NCI-H146 (cell line): ENCODE results near the gene KHDRBS2.
A peak's percentile ranks its signal among the peaks of the same experiment; 100 is the strongest.

Experiments
- DNase-seq: peaks from one replicate; lab custom pipeline; 2025; lab: John Stamatoyannopoulos, UW

Gene KHDRBS2

DNA sequence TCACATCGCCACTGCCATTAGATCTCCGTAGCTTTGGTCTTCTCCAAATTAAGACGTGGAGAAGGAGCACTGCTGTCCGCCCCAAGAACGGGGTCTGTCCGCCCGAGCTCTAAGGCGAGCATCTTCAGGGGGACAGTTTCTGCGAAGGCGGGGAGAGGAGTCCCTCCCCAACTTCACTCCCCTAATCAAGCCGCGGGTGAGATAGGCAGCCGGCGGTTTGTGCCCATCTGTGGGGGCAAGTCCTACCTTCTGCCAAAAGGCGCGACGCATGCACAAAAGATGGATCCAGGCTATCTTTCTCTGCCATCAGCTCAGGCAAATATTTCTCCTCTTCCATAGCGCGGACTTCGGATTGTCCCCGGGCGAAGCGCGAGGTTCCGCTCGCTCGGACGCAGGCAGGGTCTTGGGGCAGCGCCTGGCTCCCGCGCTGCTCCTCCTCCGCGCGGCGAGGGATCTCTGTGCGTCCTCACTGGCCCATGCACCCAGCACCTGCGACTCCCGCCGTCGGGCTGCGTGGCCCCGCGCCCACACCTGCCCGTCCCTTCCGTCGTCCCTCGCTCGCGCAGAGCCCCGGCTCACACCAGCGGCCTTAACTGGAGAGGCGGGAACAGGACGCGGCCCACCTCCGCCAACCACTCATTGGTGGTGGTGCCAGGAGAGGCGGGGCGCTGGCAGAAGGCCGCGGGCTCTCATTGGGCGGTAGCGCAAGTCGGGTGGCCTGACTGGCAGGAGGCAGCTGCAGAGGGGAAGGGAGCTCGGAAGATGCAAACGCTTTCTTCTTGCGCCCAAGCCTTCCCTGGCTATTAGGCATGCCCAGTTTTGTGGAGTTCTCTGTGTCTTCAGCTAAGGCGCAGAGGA lies at the start of gene KHDRBS2:
Gene KHDRBS2 (minus strand): TSS at position 614 of the 858 bp plus-strand sequence.
- DNase-seq = peak; percentile 75

DNA sequence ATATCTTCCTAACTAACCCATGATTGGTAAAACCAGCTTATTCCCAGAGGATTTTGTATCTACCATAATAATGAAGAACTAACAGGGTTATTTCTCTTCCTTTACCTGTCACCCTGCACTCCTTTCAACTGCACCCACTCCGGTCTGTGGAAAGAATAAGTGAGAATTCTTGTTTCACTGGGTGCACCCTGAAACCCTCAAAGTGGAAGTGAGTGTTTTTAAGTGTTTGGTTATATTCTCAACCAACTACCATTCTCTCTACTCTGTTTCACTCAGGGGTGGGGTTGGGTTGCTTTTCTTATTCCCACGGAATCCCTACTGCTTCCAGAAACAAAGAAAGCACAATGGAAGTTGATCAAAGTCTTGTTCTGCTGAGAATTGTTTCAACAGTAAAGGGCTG lies 42.6 kb upstream of the KHDRBS2 start:
- no peak for DNase-seq

DNA sequence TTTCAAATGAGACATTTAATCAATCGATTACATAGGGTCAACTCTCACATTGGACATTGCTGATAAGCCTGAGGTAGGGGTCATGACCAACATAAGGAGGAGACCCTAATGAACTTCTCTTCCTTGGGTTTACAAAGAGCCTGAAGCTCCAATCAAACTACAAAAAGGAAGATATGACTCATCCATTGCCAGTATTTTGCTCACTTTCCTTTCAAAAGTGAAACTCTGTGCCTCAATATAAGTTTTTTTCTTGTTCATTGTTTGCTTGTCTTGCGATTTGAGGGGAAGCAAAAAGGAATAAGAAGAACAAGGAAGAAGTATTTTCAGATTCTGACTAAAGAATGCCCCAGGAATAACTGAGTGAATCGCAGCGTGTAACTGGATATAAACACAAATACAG lies 38.8 kb upstream of the KHDRBS2 start:
- no peak for DNase-seq

DNA sequence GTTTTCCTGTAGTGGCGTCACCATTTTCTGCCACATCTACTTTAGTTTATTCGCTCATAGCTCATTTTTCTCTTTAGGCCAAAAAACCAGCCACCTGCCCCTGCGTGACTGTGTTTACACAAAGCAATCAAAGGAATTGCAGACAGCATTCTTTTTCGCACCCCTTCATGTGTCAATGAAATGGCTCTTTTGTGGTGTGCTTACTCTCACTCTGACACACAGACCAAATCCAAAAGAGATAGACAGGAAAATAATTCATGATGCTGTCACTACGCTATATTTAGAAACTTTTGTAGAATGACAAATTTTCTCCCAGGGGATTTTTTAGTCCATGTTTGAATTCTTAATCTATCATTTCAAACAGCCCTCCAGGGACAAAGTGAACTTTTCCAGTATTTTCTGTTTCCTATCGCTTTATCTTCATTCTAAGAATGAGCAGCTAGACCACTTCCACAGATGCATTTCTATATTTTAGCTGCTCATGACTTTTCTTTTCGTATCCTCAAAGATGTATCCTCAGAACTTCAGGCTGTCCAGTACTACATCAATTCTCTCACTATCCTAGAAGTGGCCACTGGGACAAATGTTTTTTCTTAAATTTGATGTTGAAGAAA lies 37.9 kb upstream of the KHDRBS2 start:
- DNase-seq = no peak

DNA sequence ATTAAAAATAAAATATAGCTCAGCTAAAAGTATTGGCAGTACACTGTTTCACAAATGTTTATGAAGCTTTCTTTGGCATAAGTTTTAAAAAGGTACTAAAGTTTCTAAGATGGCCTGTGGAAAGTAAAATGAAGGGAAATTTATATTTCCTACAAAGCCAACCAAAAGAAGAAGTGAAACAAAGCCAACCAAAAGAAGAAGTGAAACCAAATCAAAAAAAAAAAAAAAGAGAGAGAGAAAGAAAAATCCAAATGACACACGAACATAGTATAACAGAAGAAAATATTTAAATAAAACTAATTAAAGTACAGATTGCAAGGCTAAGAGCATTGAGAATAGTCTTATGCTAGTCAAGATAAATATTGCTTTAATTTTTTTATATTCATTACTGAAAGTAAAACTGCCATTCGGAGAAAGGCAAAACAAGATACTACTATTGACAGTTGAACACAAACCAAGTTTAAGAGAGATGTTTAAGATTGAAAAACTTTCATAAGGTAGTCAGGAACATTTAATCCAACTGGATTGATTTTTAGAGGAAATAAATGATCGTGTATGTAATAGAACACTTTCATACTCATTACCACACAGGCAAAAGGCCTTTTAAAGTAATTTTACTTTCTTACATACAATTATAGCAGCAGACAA lies 12.8 kb upstream of the KHDRBS2 start:
- DNase-seq = no peak

DNA sequence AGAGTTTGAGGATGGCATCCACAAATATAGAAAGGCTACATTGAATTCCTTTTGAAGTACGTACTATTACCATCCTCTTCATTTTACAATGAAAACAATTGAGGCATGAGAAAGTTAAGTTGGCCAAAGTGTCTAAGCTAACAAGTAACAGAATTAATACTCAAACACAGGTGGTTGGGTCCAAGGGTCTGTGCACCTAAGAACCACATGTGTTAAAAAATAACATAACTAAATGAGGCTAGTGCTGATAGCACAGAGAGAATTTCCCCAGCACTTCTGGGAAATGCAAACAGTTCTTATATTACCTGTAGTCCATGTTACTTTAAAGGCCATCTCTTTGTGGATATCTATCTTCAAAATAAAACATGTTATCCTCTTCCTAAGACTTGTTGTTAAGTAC lies 10.5 kb upstream of the KHDRBS2 start:
- DNase-seq = no peak

DNA sequence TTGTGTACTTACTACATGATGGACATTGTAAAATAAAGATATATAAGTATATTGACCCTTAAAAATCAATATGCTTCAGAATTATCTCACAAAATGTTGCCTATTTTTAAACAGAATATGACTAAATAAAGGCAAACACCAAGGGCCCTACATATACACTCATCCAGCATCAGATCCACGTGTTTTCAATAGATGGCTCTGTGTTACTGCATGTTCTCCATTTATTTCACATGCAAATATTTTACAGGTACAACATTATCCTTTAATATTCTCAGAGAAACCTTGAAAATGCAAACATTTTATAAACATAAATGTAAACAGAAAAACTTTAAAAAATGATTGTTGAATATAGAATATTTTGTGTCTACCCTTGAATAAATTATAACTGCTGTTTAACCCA lies 2.9 kb upstream of the KHDRBS2 start:
- no peak for DNase-seq

DNA sequence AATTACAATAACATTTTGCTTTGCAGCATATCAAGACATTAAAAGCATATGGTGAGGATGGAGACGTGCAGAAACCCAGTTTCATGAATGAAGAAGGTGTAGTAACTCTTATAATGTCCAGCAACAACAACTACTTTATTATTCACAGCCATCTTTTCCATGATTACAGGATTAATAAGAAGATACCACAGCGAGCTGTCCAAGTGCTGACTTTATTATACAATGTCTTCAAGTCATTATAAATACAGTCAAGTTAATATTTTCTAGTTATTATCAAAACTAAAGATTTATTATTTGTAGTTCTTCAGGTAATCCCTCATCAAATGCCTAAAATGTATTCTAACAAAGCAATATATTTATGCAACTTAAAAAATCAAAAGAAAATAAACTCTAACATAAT lies 2.5 kb upstream of the KHDRBS2 start:
- no peak for DNase-seq

DNA sequence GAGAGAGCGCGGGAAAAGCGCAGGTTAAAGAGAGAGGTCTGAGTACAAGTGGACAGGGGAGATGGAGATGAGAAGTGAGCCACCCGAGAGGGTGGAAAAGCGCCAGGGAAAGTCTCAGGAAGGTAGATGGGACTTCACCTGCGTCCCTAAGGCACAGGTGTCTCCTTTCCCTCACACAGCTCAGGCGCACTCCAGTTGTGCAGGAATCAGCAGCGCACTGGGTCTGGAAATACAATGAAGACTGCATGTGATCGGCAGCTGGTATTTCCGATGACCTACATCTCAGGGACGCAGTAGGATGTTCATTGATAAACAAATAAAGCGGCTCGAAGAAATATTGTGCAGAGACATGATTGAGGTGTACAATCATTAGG lies 432 bp upstream of the KHDRBS2 start:
- DNase-seq = peak; percentile 38

DNA sequence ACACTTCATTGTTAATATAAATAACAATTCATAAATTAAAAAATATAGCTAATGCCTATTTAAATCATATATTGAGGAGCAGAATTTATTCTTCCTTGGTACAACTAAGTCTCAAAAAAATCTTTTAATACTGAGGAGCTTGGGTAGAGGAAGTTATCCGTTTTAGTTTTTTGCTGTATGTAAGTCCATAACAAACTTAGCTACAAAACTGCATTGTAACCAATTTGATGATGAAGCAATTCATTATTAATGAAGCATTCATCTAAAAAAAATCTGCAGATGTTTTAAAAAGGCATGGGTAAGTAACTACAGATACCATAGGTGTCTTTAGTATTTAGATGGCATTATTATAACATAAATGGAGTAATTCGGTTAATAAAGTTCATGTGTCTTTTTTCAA lies 1.3 kb downstream of the KHDRBS2 start:
- no peak for DNase-seq

DNA sequence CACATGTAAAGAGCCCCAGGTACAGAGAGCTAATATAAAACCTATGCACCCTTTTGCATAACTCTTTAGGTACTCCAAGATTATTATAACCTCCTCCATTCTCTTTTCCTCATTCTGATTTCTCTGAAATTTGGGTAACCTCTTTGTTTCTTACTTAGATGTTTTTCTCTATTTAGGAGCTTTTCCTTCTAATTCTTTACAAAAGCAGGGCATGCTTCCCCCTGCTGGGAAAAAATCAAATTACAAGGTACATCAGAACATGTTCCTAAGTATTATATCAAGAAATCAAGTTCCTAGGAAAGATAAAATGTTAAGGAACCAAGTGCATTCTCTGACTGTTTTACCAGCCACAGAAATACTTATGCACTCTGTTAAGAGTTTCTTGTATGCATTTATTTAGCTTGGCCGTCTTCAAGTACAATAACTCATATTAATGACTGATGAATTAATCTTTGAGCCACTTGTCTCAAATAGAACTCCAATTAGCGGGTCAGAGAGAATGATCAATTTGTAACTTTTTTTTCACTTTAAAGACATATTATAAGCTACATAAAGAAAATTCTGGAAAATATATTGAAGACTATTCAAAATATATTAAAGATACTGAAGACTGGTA lies 2.1 kb downstream of the KHDRBS2 start:
- peak; percentile 8 for DNase-seq

DNA sequence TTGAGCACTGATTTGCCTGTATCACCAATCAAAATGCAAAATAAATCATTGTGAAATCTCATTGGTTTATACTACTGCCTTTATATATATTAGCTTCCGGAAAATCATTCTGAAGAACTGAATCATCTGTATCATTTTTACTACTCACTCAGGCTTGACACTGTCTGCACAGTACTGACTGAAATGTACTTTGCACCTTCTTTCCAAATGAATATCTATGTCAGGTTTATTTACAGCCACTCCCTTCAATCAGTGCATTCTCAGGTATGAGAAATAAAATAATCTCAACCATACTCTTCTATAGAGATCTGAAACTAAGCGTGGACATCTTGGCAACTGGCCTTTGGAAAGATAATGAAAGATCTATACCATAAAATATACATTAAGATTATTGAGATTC lies 2.7 kb downstream of the KHDRBS2 start:
- DNase-seq = no peak

DNA sequence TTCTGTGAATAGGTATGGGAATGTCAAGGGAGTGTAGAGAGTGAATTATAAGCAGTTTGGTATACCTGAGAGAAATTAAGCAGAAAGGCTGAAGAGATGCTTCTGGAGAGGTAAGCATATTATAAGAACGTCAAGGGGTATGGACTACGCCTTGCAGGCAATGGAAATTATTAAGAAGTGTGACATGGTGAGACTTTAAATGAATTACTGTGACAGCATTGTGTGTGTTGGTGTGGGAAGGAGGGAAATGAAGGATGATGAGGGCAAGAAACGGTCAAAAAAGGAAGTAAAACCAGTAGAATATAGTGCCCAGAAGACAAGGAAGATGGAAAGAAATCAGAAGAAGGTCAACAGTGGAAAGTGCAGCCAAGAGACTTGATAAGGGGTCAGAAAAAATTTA lies 5.9 kb downstream of the KHDRBS2 start:
- no peak for DNase-seq

DNA sequence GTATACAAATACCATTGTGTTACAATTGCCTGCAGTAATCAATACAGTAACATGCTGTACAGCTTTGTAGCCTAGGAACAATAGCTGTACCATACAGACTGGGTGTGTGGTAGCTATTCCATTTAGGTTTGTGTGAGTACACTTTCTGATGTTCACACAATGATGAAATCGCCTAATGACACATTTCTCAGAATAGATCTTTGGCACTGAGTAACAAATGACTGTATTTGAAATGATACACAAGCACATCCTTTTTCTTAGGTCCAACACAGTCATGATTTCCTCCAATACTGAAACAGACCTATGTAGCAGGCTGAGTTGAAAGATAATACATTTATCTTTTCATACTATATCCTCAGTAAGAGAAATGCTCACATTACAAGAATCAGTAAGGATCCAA lies 13.9 kb downstream of the KHDRBS2 start:
- DNase-seq = no peak

DNA sequence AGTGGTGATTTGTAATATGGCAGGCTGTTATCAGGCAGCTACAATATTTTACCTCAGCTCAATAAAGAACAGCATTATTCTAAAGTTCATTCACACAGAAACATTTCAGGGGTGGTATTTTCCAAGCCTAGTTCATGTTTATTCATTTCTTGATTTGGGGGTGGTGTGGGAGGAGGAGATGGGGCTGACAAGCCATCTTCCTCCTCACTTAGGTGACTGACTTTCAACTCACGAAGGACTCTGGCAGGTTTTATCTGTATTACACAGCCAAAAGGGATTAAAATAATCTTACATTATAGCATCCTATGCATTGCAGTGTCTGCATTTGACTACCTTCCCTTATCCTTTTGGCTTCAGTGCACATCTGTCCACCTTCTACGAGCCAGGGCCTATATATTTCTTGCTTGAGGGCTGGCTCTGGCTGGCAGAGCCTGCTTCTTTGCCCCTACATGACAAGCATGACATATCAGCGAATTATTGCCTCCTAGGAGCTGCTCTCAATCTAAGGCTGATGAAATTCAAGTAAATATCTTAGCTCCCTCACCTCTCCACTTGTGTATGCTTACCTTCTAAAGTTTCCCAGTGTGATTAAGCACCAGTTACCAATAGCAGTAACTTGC lies 20.0 kb downstream of the KHDRBS2 start:
- no peak for DNase-seq

DNA sequence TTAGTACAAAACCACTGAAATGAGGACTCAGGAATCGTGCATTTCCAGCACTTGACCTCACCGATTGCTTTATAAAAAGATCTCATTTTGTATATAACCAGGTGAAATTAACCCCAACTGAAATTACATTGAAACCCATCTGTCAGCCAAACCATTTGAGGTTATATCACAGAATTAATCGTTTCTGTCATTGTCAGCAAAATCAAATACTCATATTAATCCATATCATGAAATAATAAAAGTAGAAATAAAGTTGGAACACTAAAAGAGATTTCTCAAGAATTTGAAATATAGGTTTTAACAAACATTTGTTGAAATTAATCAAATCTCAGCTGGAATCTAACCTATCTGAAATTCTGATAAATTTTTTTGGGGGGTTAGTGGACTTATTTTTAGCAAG lies 23.7 kb downstream of the KHDRBS2 start:
- no peak for DNase-seq

DNA sequence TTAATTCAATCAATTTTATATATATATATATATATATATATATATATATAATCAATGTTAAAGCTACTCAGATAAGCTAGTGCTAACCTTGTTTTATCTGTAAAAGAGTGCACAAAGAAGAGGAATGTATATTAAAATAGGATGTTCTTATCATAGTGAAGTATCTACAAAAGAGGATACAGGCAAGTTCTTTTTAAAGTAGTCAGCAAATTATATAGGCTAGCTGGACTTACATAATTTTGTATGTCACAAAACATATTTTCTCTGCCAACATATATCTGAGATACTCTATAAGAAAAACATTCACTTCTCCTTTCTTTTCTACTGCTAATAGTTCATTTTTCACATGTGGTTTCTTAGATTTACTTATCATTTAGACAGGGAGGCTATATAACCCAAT lies 39.9 kb downstream of the KHDRBS2 start:
- no peak for DNase-seq

DNA sequence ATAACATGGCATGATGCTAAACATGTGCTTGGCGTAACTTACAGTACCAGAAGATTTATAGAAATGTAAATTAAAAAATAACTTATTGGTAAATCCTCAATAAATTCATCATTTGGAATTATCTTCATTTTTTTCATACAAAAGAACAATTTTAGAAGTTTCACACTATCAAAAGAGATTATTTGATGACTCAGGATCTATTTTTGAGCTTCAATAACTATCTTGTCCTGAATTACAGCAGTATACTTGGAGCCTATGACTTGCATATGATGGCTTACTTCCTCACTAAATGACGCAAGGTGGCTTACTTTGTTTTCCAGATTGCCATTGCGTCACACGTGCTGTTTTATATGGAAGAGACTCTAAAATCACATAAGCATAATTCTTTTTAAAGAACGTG lies 49.2 kb downstream of the KHDRBS2 start:
- no peak for DNase-seq

DNA sequence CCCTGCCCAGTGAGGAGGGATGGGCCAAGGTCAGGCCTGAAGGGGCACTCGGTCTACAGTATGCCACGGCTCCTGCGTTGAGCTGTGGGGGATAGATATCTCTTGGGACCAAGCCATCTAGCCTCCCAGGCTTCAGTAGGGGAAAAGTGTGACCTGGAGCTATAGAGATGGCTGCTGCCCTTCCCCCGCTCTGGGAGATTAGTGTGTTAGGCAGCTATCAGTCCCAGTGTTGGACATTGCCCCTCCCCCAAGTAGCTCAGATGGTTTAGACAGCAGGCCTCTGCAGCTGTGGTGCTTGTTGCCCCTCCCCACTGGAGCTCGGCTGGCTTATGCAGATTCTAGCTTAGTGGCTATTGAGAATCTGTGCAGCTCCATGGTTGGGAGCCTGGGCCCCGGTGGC lies 56.8 kb downstream of the KHDRBS2 start:
- DNase-seq = no peak

DNA sequence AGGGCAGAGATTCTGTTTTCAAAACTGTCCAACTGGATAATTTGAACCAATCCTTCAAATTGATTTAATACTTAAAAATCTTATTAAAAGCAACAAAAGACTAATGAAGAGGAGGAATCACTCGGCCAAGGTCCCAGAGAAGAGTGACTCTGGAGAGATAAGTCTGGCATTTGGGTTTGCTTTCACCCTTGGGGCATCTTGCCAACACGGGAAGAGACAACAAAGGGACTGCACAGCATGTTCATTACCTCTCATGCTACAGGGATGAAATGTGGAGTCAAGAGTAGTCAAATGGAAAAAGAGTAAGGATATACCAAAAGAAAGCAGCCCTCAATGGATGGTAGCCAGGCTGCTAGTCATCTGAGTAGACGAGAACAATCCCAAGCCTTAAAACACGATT lies 68.2 kb downstream of the KHDRBS2 start:
- DNase-seq = no peak

DNA sequence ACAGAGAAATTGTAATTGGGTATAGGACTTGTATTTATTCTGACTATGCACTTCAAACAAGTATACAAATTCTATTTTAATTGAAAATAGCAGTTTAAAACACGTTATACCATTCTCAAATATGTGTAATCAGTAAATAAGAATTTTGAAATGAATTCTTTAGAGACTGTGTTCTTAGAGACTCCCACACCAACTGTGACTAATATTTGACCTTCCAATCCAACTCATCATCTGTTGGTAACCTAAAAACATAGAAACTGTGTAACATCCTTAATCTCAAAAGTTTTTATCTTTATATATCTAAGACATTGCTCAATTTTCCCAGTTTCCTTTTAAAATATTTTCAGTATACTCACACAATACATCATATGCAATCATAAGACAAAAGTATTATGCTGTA lies 83.9 kb downstream of the KHDRBS2 start:
- no peak for DNase-seq

DNA sequence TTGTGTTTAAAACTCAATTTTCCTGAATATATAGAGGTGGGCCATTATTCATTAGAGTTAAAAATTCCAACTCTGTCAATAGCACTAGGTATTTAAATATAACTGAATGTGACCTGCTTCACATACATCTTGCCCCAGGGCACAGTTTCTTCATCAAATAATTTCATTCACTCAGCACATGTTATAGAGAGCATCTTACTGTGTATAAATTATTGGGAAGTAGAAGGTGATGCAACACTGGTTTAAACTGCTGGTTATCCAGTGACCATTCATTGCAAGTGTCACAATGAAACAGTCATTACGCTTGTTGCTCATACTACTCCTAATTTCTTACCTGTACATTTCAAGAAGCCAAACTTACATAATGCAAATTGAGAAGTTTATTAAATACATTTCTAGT lies 93.4 kb downstream of the KHDRBS2 start:
- DNase-seq = no peak
